ENCODE data around the gene RIT1.

RIT1 gene

GRCh38 chr1:155941845-155942531, 30.8 kb upstream of the RIT1 start:
- H3K27ac ChIP-seq (ENCODE audit: low read length): peak overlapping the region; percentile 92
- no peak overlapping the region for H3K4me3 ChIP-seq (ENCODE audit: low read length)
- H4K20me1 ChIP-seq (ENCODE audit: insufficient read depth, low read length): no peaks in the 10 kb centered on the region
- no peaks in the 10 kb centered on the region for H3K9me3 ChIP-seq (ENCODE audit: insufficient read depth, low read length)
- H2AFZ ChIP-seq (ENCODE audit: low read depth, low read length): no peak overlapping the region
- H3K4me1 ChIP-seq (ENCODE audit: low read length): peaks cover 79% of the 10 kb centered on the region
- no peaks in the 10 kb centered on the region for H3K27me3 ChIP-seq (ENCODE audit: low read depth, low read length)
- TF ChIP-seq CTCF (IDR thresholded peaks at IDR 0.05; ENCODE audit: low read depth, low read length) (no peak), EZH2phosphoT487 (IDR thresholded peaks at IDR 0.05; ENCODE audit: low read depth) (no peak)
- H3K9ac ChIP-seq (ENCODE audit: low read length): no peak overlapping the region; the same call in 1 of the 2 replicates
- H3K4me2 ChIP-seq (ENCODE audit: low read length): peak overlapping the region; percentile 30
- H3K79me2 ChIP-seq (ENCODE audit: low read length): no peaks in the 10 kb centered on the region; the same call in 1 of the 2 replicates
- peaks cover 7% of the 10 kb centered on the region for H3K36me3 ChIP-seq (replicated peaks; ENCODE audit: low read depth, low read length)

- H3K4me2 ChIP-seq (ENCODE audit: low read length): peak within 1 kb of the TSS; percentile 30
- H3K4me1 ChIP-seq (ENCODE audit: low read length): peaks cover 71% of the 10 kb centered on the region
- no peaks in the 10 kb centered on the region for H4K20me1 ChIP-seq (ENCODE audit: insufficient read depth, low read length)
- H3K27me3 ChIP-seq (ENCODE audit: low read depth, low read length): no peaks in the 10 kb centered on the region
- 0 out of 2 replicates have a peak within 1 kb of the TSS, but pooled peaks have one; percentile 16 for H2AFZ ChIP-seq (ENCODE audit: low read depth, low read length)
- peak within 1 kb of the TSS; percentile 92 for H3K27ac ChIP-seq (ENCODE audit: low read length)
- no peaks in the 10 kb centered on the region for H3K9me3 ChIP-seq (ENCODE audit: insufficient read depth, low read length)
- no peak for TF ChIP-seq EZH2phosphoT487 (IDR thresholded peaks at IDR 0.05; ENCODE audit: low read depth)
- no peak for TF ChIP-seq CTCF (IDR thresholded peaks at IDR 0.05; ENCODE audit: low read depth, low read length)
- no peak within 1 kb of the TSS for H3K4me3 ChIP-seq (ENCODE audit: low read length)
- H3K9ac ChIP-seq (ENCODE audit: low read length): peak within 1 kb of the TSS; percentile 30; the same call in 1 of the 2 replicates
- no peaks in the 10 kb centered on the region; the same call in 1 of the 2 replicates for H3K79me2 ChIP-seq (ENCODE audit: low read length)
- H3K36me3 ChIP-seq (replicated peaks; ENCODE audit: low read depth, low read length): peaks cover 3% of the 10 kb centered on the region
These were observed 30.1 kb upstream of the RIT1 start, which contains the start of gene RXFP4 for GRCh38 chr1:155940993-155941844. Gene RXFP4, plus strand, starts transcription at chr1:155941638. Its CDS starts 72 bp downstream, at chr1:155941710.

GRCh38 chr1:155940482-155940992, 29.4 kb upstream of the RIT1 start:
- Histone ChIP-seq H3K9ac (ENCODE audit: low read length) (peak overlapping the region; percentile 30; the same call in 1 of the 2 replicates), H3K4me1 (ENCODE audit: low read length) (peaks cover 66% of the 10 kb centered on the region)

More at GRCh38 chr1:155940482-155940992, 29.4 kb upstream of the RIT1 start:
- no peaks in the 10 kb centered on the region for H3K27me3 ChIP-seq (ENCODE audit: low read depth, low read length)
- no peak for TF ChIP-seq EZH2phosphoT487 (IDR thresholded peaks at IDR 0.05; ENCODE audit: low read depth)
- no peak for TF ChIP-seq CTCF (IDR thresholded peaks at IDR 0.05; ENCODE audit: low read depth, low read length)
- peaks cover 3% of the 10 kb centered on the region for H3K36me3 ChIP-seq (replicated peaks; ENCODE audit: low read depth, low read length)
- H3K79me2 ChIP-seq (ENCODE audit: low read length): no peaks in the 10 kb centered on the region; the same call in 1 of the 2 replicates
- H3K4me2 ChIP-seq (ENCODE audit: low read length): peak overlapping the region; percentile 30
- H2AFZ ChIP-seq (ENCODE audit: low read depth, low read length): 0 out of 2 replicates have a peak overlapping the region, but pooled peaks have one; percentile 16
- H3K27ac ChIP-seq (ENCODE audit: low read length): peak overlapping the region; percentile 71
- no peaks in the 10 kb centered on the region for H3K9me3 ChIP-seq (ENCODE audit: insufficient read depth, low read length)
- no peaks in the 10 kb centered on the region for H4K20me1 ChIP-seq (ENCODE audit: insufficient read depth, low read length)
- H3K4me3 ChIP-seq (ENCODE audit: low read length): no peak overlapping the region
